ENCODE results near the gene CLEC2B. TPM values are rescaled to one million over a fixed set of nuclear protein-coding genes. Genes with fewer than 3 reads are reported as not detected.

CLEC2B gene
- total RNA-seq, 1 experiment from 2014 or later: not detected

- Histone ChIP-seq H2AK5ac (ENCODE audit: insufficient read length, low read length) (no peak overlapping the region), H4K5ac (ENCODE audit: insufficient read length, low read depth, low read length) (no peak overlapping the region)
- no CpG with 5 or more reads among the region's 3 CpGs for WGBS (ENCODE audit: extremely low coverage, insufficient read length, low lambda C conversion rate)
Measured at GRCh38 chr12:9872162-9872561, 3.0 kb upstream of the CLEC2B start.

More at GRCh38 chr12:9872162-9872561, 3.0 kb upstream of the CLEC2B start:
- Histone ChIP-seq H3K79me2 (ENCODE audit: insufficient read depth, low read length) (no peaks in the 10 kb centered on the region), H3K27ac (ENCODE audit: insufficient read length, low read depth, low read length) (no peak overlapping the region), H3K14ac (ENCODE audit: insufficient read depth, low read length) (no peak overlapping the region), H3K4ac (ENCODE audit: low read depth, low read length) (no peak overlapping the region), H3K23me2 (ENCODE audit: insufficient read length, low read depth, low read length, poor library complexity, severe bottlenecking) (no peaks in the 10 kb centered on the region), H3K56ac (ENCODE audit: insufficient read length, low read depth, low read length) (no peak overlapping the region), H2BK15ac (ENCODE audit: low read depth, low read length) (no peak overlapping the region), H3K27me3 (ENCODE audit: insufficient read depth, low read length) (no peaks in the 10 kb centered on the region), H4K91ac (ENCODE audit: insufficient read length, low read depth, low read length) (no peak overlapping the region), H3K79me1 (ENCODE audit: insufficient read depth, low read depth, low read length, poor library complexity, severe bottlenecking) (no peaks in the 10 kb centered on the region), H3K18ac (ENCODE audit: insufficient read length, low read depth, low read length) (no peak overlapping the region), H3T11ph (ENCODE audit: low read length) (no peak overlapping the region), H3K9me3 (ENCODE audit: control insufficient read depth, low read depth, low read length) (no peaks in the 10 kb centered on the region), H2BK120ac (ENCODE audit: low read depth, low read length, poor library complexity, severe bottlenecking) (no peak overlapping the region), H4K20me1 (ENCODE audit: control insufficient read depth, insufficient read depth, insufficient read length) (peaks cover 2% of the 10 kb centered on the region), H3K23ac (ENCODE audit: insufficient read length, low read depth, low read length) (no peak overlapping the region), H3K4me1 (ENCODE audit: insufficient read depth, low read length) (no peaks in the 10 kb centered on the region; the same call in 1 of the 2 replicates), H4K8ac (replicated peaks; ENCODE audit: insufficient read length, low read depth, low read length) (no peak overlapping the region), H3K4me2 (ENCODE audit: insufficient read depth, insufficient read length, low read length) (no peak overlapping the region), H3K9ac (ENCODE audit: extremely low read depth, insufficient read length, low read length) (no peak overlapping the region), H2BK5ac (ENCODE audit: insufficient read length, low read length) (no peak overlapping the region), H2BK12ac (ENCODE audit: insufficient read length, low read depth, low read length) (no peak overlapping the region), H2BK20ac (ENCODE audit: low read depth, low read length, poor library complexity, severe bottlenecking) (no peak overlapping the region), H2AFZ (ENCODE audit: low read length) (no peak overlapping the region)
- no peak for TF ChIP-seq CTCF (conservative IDR thresholded peaks at IDR 0.05)
- Mint-ChIP-seq H3K27me3 (ENCODE audit: low read depth) (no peaks in the 10 kb centered on the region; the same call in 1 of the 2 replicates), H3K4me1 (peaks cover 24 to 27% of the 10 kb centered on the region in 2 experiments), H3K36me3 (ENCODE audit: insufficient read depth in 1 of 3, low read depth in 3 of 3) (no peaks in the 10 kb centered on the region), H3K4me3 (no peak overlapping the region), H3K9me3 (no peaks in the 10 kb centered on the region; a peak in 1 of 5 replicates), H3K27ac (no peak overlapping the region)
- DNase-seq: no peak

Measured in H9 (cell line).